GM13977 (cell line): ENCODE data around the gene PET100.

Experiments
- DNase-seq: peaks from one replicate; pipeline ENCODE4 v3.0.0; 2012; ENCODE audit warnings: low spot score
- CTCF ChIP-seq: IDR thresholded peaks from 2 replicates; pipeline ENCODE4 v1.5.1; 2012; ENCODE audit warnings: mild to moderate bottlenecking, control low read depth; ENCODE audit not compliant: insufficient read depth; ENCODE audit errors: extremely low read depth, missing control alignments
- in situ Hi-C: fragments of 300-500 bp; cut with MboI; formaldehyde crosslinking; loops from one replicate; pipeline ENCODE4 v1.12.0; 2022; ENCODE audit warnings: low sequenced_read_pairs, low pct_unique_long_range_greater_than_20kb, mixed read lengths, inconsistent platforms; ENCODE audit not compliant: unreplicated experiment

PET100 gene

GRCh38 chr19:7597689-7598088 lies 31.9 kb upstream of the PET100 start:
- in situ Hi-C loops: no loop called here
- TF ChIP-seq CTCF: no peak
- no peak for DNase-seq

DNA sequence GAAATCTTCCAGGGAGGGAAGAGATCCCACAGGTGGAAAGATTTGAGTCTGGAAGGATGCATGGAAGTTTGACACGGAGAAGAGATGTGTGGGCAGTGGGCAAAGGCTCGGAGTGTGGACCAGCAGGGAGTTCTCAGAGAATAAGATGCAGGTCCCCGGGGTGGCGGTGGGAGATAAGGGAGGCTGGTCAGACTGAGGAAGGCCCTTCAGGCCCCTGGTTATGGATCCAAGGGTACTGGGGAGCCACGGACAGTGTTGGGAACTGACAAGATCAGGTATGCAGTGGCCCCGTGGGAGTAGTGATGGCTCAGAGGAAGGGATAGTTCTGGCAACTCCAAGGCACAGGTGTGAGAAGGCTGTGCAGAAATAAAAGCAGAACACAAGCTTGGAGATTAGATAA lies 31.4 kb upstream of the PET100 start:
- no peak for DNase-seq
- TF ChIP-seq CTCF: no peak
- in situ Hi-C loops: no loop called here

DNA sequence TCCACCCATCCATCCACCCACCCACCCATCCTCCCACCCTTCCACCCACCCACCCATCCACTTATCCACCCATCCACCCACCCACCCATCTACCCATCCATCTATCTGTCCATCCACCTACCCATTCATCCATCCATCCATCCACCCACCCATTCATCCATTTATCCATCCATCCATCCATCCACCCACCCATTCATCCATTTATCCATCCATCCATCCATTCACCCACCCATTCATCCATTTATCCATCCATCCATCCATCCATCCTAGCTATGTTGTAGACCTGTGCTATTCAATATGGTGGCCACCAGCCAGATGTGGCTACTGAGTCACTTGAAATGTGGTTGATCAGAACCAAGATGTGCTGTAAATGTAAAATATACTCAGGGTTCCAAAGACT lies 28.9 kb upstream of the PET100 start:
- in situ Hi-C loops: no loop called here
- TF ChIP-seq CTCF: no peak

GRCh38 chr19:7602240-7602934 lies 27.2 kb upstream of the PET100 start:
- no peak for DNase-seq
- in situ Hi-C loops: no loop called here
- no peak for TF ChIP-seq CTCF

More for the DNA sequence above, 28.9 kb upstream of the PET100 start:
- no peak for DNase-seq

GRCh38 chr19:7602935-7603497 lies 26.6 kb upstream of the PET100 start:
- DNase-seq: no peak
- TF ChIP-seq CTCF: no peak
- in situ Hi-C loops: no loop called here

DNA sequence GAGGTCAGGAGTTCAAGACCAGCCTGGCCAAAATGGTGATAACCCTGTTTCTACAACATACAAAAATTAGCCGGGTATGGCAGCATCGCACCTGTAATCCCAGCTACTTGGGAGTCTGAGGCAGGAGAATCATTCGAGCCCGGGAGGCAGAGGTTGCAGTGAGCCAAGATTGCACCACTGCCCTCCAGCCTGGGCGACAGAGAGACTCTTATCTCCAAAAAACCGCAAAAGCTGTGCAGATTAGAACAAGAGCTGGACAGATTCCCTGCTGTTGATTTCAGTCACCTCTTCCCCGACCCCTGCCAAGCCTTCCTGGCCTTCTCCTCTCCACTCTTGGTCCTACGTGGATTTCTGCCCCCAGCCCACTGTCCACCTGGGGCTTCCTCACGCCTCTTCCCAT lies 25.7 kb upstream of the PET100 start:
- in situ Hi-C loops: no loop called here
- no peak for DNase-seq
- no peak for TF ChIP-seq CTCF
